ENCODE measurements around the gene VAMP2.

The VAMP2 gene

DNA sequence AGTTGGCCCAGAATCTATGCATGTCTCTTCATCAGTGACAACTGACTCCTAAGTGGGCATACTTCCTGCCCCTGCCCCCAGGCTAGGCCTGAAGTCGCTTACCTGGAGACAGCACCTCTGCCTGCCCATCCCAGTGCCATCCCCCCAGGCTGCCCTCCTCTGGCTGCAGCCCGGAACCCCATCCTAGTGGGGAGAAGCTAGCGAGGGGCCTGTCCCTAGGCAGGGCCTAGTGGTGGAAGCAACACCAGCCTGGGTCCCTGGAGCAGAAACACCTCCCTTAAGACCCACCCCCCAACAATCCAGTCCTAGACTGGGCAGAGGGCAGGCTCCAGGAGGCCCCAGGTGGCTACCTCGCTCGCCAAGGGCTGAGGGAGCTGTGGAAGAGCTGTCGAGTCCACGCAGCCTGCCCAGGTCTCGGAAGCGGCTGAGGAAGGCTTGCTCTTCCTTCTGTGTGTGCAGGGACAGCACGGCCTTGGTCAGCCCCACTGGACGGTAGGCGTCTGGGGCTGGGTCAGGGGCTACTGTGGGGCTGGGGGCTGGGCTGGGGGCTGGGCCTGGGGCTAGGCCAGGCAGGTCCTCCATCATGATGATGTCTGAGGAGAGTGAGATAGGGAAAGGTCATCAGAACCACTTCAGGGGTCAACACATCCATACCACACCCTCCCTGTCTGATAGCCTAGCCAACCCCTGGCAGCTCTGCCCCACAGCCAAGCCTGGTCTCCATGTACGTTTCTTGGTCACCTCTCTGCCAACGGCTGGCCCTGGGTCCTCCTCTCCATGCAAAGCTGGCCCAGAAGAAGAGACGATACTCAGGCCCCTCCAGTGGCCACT is 18.1 kb downstream of the VAMP2 start:
- TF ChIP-seq, protein P1, sequence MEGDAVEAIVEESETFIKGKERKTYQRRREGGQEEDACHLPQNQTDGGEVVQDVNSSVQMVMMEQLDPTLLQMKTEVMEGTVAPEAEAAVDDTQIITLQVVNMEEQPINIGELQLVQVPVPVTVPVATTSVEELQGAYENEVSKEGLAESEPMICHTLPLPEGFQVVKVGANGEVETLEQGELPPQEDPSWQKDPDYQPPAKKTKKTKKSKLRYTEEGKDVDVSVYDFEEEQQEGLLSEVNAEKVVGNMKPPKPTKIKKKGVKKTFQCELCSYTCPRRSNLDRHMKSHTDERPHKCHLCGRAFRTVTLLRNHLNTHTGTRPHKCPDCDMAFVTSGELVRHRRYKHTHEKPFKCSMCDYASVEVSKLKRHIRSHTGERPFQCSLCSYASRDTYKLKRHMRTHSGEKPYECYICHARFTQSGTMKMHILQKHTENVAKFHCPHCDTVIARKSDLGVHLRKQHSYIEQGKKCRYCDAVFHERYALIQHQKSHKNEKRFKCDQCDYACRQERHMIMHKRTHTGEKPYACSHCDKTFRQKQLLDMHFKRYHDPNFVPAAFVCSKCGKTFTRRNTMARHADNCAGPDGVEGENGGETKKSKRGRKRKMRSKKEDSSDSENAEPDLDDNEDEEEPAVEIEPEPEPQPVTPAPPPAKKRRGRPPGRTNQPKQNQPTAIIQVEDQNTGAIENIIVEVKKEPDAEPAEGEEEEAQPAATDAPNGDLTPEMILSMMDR (IDR thresholded peaks at IDR 0.05; ENCODE audit: insufficient read depth, low read depth, low read length, missing control alignments), result no peak
- H3K4me3 ChIP-seq (ENCODE audit: low read depth, low read length), result no peak overlapping the region
- no peak for DNase-seq (ENCODE audit: low read depth)

DNA sequence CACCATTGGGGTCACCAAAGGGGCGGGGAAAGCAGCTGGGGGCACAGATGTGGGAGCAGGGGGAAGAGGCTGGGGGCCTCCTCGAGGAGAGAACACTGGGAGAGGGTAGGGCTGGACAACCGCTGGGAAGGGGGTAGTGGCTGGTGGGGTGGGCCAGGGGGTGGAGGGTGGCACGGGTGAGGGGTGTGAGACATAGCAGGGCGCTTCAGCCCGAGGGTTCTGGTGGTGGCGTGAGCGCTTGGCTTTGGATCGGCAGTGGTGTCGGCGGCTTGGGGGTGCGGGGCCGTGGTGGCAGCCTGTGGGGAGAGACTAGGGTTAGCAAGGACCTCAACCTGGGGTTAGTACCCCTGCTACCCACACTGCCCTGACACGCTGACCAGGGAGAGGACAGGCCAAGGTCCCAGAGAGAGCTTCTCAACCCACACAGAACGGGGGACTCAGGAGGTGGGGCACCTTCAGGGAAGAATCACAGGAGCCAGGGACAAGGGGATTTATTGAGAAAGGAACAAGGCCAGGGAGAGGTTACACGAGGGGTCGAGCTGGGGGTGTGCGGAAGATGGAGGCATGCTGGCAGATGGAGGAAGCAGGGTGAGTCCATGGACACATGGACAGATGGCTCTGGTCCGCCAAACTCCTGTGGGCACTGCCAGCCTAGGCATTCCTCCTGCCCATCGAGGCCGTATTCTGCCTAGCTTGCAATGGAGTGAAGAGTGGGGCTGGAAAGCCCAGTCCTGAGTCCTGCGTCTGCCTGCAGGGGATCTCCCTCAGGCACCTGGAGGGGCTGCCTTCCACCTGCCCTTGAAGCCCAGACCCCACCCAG is 19.0 kb downstream of the VAMP2 start:
- H3K4me3 ChIP-seq (ENCODE audit: low read depth, low read length), result no peak overlapping the region
- DNase-seq (ENCODE audit: low read depth), result no peak
- TF ChIP-seq, protein P1 (IDR thresholded peaks at IDR 0.05; ENCODE audit: insufficient read depth, low read depth, low read length, missing control alignments), result no peak

DNA sequence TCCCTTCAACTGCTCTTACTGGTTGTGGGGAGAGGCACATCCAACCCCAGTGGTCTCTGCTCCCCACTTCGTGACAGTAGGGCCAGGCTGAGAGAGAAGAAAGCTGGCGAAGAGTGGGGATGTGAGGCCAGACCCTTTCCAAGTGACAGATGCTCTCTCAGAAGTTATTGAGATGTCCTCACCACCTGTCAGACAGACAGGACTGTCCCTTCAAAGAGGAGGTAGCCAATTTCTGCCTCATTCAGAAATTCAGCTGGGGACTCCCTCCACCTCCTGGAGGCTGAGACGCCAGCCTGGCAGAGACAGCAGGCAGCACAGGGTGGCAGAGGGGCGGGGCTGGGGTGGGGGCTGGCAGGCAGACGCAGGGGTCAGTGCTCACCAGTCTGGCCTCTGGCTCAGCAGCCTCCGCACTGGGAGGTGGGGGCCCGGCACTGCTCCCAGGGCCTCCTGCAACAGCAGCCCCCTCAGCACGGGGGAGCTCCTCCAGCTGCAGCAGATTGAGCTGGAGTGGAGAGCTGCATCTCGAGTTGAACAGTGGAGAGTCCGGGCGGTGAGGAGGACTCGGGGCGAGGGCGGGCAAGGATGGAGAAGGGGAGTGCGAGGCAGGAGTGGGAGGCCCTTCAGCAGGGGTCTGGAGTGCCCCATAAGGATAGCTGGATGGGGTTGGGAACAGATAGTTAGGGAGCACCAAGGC is 19.7 kb downstream of the VAMP2 start:
- no peak overlapping the region for H3K4me3 ChIP-seq (ENCODE audit: low read depth, low read length)
- no peak for DNase-seq (ENCODE audit: low read depth)
- TF ChIP-seq, protein P1 (IDR thresholded peaks at IDR 0.05; ENCODE audit: insufficient read depth, low read depth, low read length, missing control alignments), result no peak

DNA sequence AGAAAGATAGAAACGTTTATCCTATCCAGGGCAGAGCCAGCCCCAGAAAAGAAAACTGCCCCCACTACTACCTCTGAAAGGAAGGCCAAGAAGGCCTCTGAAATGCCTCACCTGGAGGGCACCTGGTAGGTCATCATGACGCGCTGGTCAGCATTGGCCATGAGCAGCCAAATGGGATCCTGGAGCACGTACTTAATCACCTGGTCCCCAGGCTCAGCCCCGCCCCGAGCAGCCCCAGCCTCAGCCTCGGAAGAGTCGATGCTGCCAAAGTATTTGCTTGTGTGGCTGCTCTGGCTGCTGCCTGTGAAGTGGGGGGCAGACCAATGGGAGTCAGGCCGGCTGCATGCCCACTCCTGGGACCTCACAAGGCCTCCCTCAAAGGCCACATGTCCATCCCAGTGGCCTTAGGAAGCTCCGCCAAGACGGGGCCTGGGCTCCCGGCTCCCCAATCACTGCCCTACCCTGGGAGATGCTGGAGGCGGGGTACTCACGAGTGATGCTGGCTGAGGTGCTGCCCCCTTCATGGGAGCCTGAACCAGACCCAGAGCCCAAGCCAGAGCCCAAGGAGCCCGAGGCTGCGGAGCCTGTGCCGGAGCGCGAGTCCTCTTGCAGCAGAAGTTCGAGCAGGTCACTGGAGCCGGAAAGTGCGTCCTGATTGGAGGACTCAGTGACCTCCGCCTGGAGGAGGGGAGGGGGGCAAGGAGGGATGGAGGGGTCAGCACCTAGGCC is 20.4 kb downstream of the VAMP2 start:
- no peak for DNase-seq (ENCODE audit: low read depth)
- no peak overlapping the region for H3K4me3 ChIP-seq (ENCODE audit: low read depth, low read length)
- TF ChIP-seq, protein P1 (IDR thresholded peaks at IDR 0.05; ENCODE audit: insufficient read depth, low read depth, low read length, missing control alignments), result no peak

DNA sequence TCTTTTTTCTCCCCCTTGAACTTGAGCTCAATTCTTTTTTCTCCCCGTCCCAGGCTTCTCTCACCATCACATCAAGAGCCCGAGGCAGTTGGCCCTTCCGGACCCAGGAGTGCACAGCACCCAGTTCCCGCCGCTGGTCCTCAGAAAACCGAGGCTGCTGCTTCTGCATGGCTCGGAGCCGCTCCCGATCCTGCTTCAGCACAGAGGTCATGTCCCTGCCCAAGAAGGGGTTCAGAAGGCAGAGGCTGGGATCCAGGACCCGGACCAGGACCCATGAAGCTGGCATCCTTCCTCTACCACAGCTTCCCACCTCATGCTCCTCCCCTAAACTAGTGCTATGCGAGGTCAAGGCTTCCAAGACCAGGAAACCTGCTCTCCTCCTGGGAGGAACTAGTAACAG is 21.0 kb downstream of the VAMP2 start:
- TF ChIP-seq, protein P1 (IDR thresholded peaks at IDR 0.05; ENCODE audit: insufficient read depth, low read depth, low read length, missing control alignments), result no peak
- no peak for DNase-seq (ENCODE audit: low read depth)

DNA sequence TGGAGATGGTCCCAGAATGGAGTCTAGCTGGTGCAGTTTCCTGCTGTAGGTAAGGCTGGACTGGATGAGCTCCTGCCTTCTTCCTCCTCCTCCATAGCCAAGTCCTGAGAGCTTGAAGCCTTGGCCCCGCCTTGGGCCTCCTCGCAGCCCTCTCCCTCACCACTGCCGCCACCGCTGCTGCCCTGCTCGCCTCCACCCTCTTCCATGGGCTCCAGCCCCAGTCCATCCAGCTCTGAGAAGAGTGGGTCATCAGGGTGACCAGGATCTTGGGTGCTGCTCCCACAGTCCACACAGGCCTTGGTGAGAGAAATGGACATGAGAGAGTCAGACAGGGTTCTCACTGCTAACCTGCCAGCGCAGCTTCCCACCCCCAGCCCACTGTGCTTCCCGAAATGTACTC is 21.7 kb downstream of the VAMP2 start:
- no peak for DNase-seq (ENCODE audit: low read depth)
- no peak overlapping the region for H3K4me3 ChIP-seq (ENCODE audit: low read depth, low read length)
- TF ChIP-seq, protein P1 (IDR thresholded peaks at IDR 0.05; ENCODE audit: insufficient read depth, low read depth, low read length, missing control alignments), result no peak

More for the DNA sequence above, 21.0 kb downstream of the VAMP2 start:
- H3K4me3 ChIP-seq (ENCODE audit: low read depth, low read length), result no peak overlapping the region

Data from GM12865 (cell line).